Activated CD8-positive, alpha-beta T cell treated with anti-CD3 and anti-CD28 coated beads for 36 hours (primary cell): ENCODE results near the gene GPX5. TPM values are rescaled to one million over a fixed set of nuclear protein-coding genes. Genes with fewer than 3 reads are reported as not detected.

ENCODE experiments used
- ATAC-seq: fragments of 200-7000 bp; cut with Tn5 transposase; one replicate; pipeline ENCODE4 v1.10.0; 2021; ENCODE audit warnings: mild to moderate bottlenecking, moderate library complexity
- CTCF ChIA-PET: fragments of 350-600 bp; sonication (Branson Sonifier 250); formaldehyde crosslinking; loops from one replicate; lab custom pipeline; 2021; ENCODE audit warnings: antibody characterized with exemption; lab: Charles Lee
- POLR2A ChIA-PET: fragments of 350-600 bp; sonication (Branson Sonifier 250); formaldehyde crosslinking; loops from one replicate; lab custom pipeline; 2021; ENCODE audit warnings: antibody characterized with exemption; lab: Charles Lee
- DNase-seq: peaks from one replicate; pipeline ENCODE4 v3.0.0-alpha.2; 2020
- H3K27ac Mint-ChIP-seq: one replicate; pipeline ENCODE4 v1.8.0; 2021; ENCODE audit warnings: mild to moderate bottlenecking, mixed read lengths
- H3K27me3 Mint-ChIP-seq: one replicate; pipeline ENCODE4 v1.8.0; 2021; ENCODE audit warnings: mixed read lengths
- H3K36me3 Mint-ChIP-seq: one replicate; pipeline ENCODE4 v1.8.0; 2021; ENCODE audit warnings: low read depth, mixed read lengths
- H3K4me1 Mint-ChIP-seq: one replicate; pipeline ENCODE4 v1.8.0; 2021; ENCODE audit warnings: low read depth, mixed read lengths
- H3K4me3 Mint-ChIP-seq: one replicate; pipeline ENCODE4 v1.8.0; 2021; ENCODE audit warnings: mild to moderate bottlenecking, moderate library complexity, mixed read lengths
- H3K9me3 Mint-ChIP-seq: one replicate; pipeline ENCODE4 v1.8.0; 2021; ENCODE audit warnings: mixed read lengths
- CTCF ChIP-seq: fragments of 200-600 bp; IDR thresholded peaks from one replicate; pipeline ENCODE4 v1.8.0; 2022; ENCODE audit warnings: antibody characterized with exemption, mild to moderate bottlenecking
- intact Hi-C: fragments of 100-400 bp; cut with micrococcal nuclease; formaldehyde crosslinking; loops from one replicate; pipeline ENCODE4 v1.10.0; 2022
- total RNA-seq, 2 experiments: library from RNA; stranded (reverse); gene quantifications; one replicate each; pipeline ENCODE4 v1.2.3, GENCODE V29; 2021

Gene GPX5
- total RNA-seq, 2 experiments from 2014 or later: not detected

GRCh38 chr6:28568515-28569108, 42.9 kb downstream of the GPX5 start:
- ChIA-PET CTCF (no interaction called here), POLR2A (interaction anchor here (0.6 kb wide), 1 partner anchor 30 kb away, joined by 3 read pairs; no protein-coding TSS in a partner anchor)
- no peaks in the 10 kb centered on the region for H3K4me1 Mint-ChIP-seq
- intact Hi-C loops: no loop called here
- DNase-seq (no peak), ATAC-seq (no peak)
- TF ChIP-seq CTCF: no peak
- H3K4me3 Mint-ChIP-seq: no peak overlapping the region
- H3K27me3 Mint-ChIP-seq: peaks cover 37% of the 10 kb centered on the region
- no peak overlapping the region for H3K27ac Mint-ChIP-seq
- no peaks in the 10 kb centered on the region for H3K9me3 Mint-ChIP-seq
- H3K36me3 Mint-ChIP-seq: no peaks in the 10 kb centered on the region

GRCh38 chr6:28569748-28570147, 44.1 kb downstream of the GPX5 start:
- intact Hi-C loops: no loop called here
- peaks cover 36% of the 10 kb centered on the region for H3K27me3 Mint-ChIP-seq
- DNase-seq (no peak), ATAC-seq (no peak)
- no peak for TF ChIP-seq CTCF
- POLR2A ChIA-PET: no interaction called here
- no peaks in the 10 kb centered on the region for H3K9me3 Mint-ChIP-seq
- H3K4me1 Mint-ChIP-seq: no peaks in the 10 kb centered on the region
- no peak overlapping the region for H3K27ac Mint-ChIP-seq
- no peaks in the 10 kb centered on the region for H3K36me3 Mint-ChIP-seq
- CTCF ChIA-PET: no interaction called here
- no peak overlapping the region for H3K4me3 Mint-ChIP-seq

- no peak overlapping the region for H3K4me3 Mint-ChIP-seq
- ChIA-PET POLR2A (interaction anchor here (0.6 kb wide), 1 partner anchor 65 kb away, joined by 3 read pairs; the partner anchor contains the start of gene GPX6), CTCF (interaction anchor here (0.6 to 1.5 kb wide), 2 partner anchors 76 to 218 kb away, joined by 3 to 4 read pairs; no protein-coding TSS in a partner anchor)
- no peaks in the 10 kb centered on the region for H3K4me1 Mint-ChIP-seq
- no peak for TF ChIP-seq CTCF
- H3K36me3 Mint-ChIP-seq: no peaks in the 10 kb centered on the region
- intact Hi-C loops: no loop called here
- peaks cover 25% of the 10 kb centered on the region for H3K27me3 Mint-ChIP-seq
- ATAC-seq (no peak), DNase-seq (no peak)
- no peak overlapping the region for H3K27ac Mint-ChIP-seq
- no peaks in the 10 kb centered on the region for H3K9me3 Mint-ChIP-seq
Measured at GRCh38 chr6:28580475-28580874, 54.8 kb downstream of the GPX5 start.

- no peak for DNase-seq
- intact Hi-C loops: no loop called here
- H3K27me3 Mint-ChIP-seq: peaks cover 42% of the 10 kb centered on the region
- H3K4me1 Mint-ChIP-seq: peaks cover 16% of the 10 kb centered on the region
- H3K4me3 Mint-ChIP-seq: no peak overlapping the region
- no peak for ATAC-seq
- peaks cover 6% of the 10 kb centered on the region for H3K9me3 Mint-ChIP-seq
- ChIA-PET POLR2A (no interaction called here), CTCF (interaction anchor here (1.4 kb wide), 1 partner anchor 22 kb away, joined by 4 read pairs; no protein-coding TSS in a partner anchor)
- no peaks in the 10 kb centered on the region for H3K36me3 Mint-ChIP-seq
- no peak for TF ChIP-seq CTCF
- no peak overlapping the region for H3K27ac Mint-ChIP-seq
Measured at GRCh38 chr6:28583463-28583862, 57.8 kb downstream of the GPX5 start.

Other genes starting within 250 kb of the GPX5 start
- 1 to 10 TPM; 2.2 to 2.4 TPM for gene PGBD1, start 244.3 kb upstream of the GPX5 start, total RNA-seq
- gene ZSCAN31, start 189.7 kb upstream of the GPX5 start, total RNA-seq: 1 to 10 TPM; 1.6 to 2.0 TPM
- gene ZKSCAN3, start 175.9 kb upstream of the GPX5 start, total RNA-seq: 1 to 10 TPM; 2.3 to 3.0 TPM
- gene ZSCAN12, start 126.1 kb upstream of the GPX5 start, total RNA-seq: 1 to 10 TPM; 7.1 to 7.4 TPM
- 1 to 10 TPM; 1.1 to 1.6 TPM for gene ZSCAN23, start 82.4 kb upstream of the GPX5 start, total RNA-seq
- gene GPX6, start 10.1 kb upstream of the GPX5 start, total RNA-seq: not detected